NB4 (cell line): Measurements from ENCODE around the gene MESP1.

Source experiments
- TF ChIP-seq, protein P1 (sequence below): IDR thresholded peaks from one replicate; pipeline ENCODE4 v1.5.1; 2012; ENCODE audit warnings: low read depth, low read length
- TF ChIP-seq, protein P2 (sequence below): IDR thresholded peaks from 2 replicates; pipeline ENCODE4 v1.6.1; 2011; ENCODE audit warnings: low read depth, low read length

GRCh38 chr15:89732451-89733172 is 18.4 kb downstream of the MESP1 start:
- TF ChIP-seq, protein P1, sequence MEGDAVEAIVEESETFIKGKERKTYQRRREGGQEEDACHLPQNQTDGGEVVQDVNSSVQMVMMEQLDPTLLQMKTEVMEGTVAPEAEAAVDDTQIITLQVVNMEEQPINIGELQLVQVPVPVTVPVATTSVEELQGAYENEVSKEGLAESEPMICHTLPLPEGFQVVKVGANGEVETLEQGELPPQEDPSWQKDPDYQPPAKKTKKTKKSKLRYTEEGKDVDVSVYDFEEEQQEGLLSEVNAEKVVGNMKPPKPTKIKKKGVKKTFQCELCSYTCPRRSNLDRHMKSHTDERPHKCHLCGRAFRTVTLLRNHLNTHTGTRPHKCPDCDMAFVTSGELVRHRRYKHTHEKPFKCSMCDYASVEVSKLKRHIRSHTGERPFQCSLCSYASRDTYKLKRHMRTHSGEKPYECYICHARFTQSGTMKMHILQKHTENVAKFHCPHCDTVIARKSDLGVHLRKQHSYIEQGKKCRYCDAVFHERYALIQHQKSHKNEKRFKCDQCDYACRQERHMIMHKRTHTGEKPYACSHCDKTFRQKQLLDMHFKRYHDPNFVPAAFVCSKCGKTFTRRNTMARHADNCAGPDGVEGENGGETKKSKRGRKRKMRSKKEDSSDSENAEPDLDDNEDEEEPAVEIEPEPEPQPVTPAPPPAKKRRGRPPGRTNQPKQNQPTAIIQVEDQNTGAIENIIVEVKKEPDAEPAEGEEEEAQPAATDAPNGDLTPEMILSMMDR, result peak; percentile 2
- TF ChIP-seq, protein P2, sequence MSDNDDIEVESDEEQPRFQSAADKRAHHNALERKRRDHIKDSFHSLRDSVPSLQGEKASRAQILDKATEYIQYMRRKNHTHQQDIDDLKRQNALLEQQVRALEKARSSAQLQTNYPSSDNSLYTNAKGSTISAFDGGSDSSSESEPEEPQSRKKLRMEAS, result no peak
